H1 (cell line): ENCODE data around the gene APMAP. TPM values are rescaled to one million over a fixed set of nuclear protein-coding genes. Genes with fewer than 3 reads are reported as not detected.

ENCODE experiments used
- CTCF ChIA-PET: fragments of 300-600 bp; sonication (Branson Sonifier 250); formaldehyde crosslinking; loops from one replicate; lab custom pipeline; 2021; ENCODE audit not compliant: partially characterized antibody; lab: Charles Lee
- POLR2A ChIA-PET: fragments of 300-600 bp; sonication (Branson Sonifier 250); formaldehyde crosslinking; loops from one replicate; lab custom pipeline; 2021; ENCODE audit warnings: inconsistent platforms; ENCODE audit not compliant: partially characterized antibody; lab: Charles Lee
- DNase-seq, 2 experiments: peaks; one replicate each; pipeline versions ENCODE4 v3.0.0 to v3.0.0-alpha.2; 2010 to 2022; ENCODE audit warnings: low spot score in 2 of 2, low read depth in 1 of 2, mixed read lengths in 1 of 2
- FAIRE-seq: peaks from 2 replicates; lab custom pipeline; 2011; peaks lifted over from hg19 to GRCh38; lab: Jason Lieb, UNC
- H2AFZ ChIP-seq: 2 replicates; pipeline ENCODE4 v1.8.1; 2012; ENCODE audit warnings: low read length, inconsistent platforms
- H2AK5ac ChIP-seq: 2 replicates; pipeline ENCODE4 v1.6.1; 2013; ENCODE audit warnings: low read depth, low read length
- H2BK120ac ChIP-seq: replicated peaks from 2 replicates; pipeline ENCODE3; 2013; ENCODE audit warnings: low read depth, low read length, inconsistent platforms
- H2BK12ac ChIP-seq: 2 replicates; pipeline ENCODE4 v1.6.1; 2013; ENCODE audit warnings: low read depth, low read length
- H2BK15ac ChIP-seq: 2 replicates; pipeline ENCODE4 v1.6.1; 2013; ENCODE audit warnings: low read length
- H2BK20ac ChIP-seq: 2 replicates; pipeline ENCODE4 v1.6.1; 2013; ENCODE audit warnings: low read length
- H2BK5ac ChIP-seq: 2 replicates; pipeline ENCODE4 v1.6.1; 2013; ENCODE audit warnings: low read depth, low read length
- H3K14ac ChIP-seq: 2 replicates; pipeline ENCODE4 v1.6.1; 2013; ENCODE audit warnings: inconsistent platforms; ENCODE audit not compliant: insufficient read length
- H3K18ac ChIP-seq: 2 replicates; pipeline ENCODE4 v1.6.1; 2013; ENCODE audit warnings: low read length; ENCODE audit errors: extremely low read depth
- H3K23ac ChIP-seq: 2 replicates; pipeline ENCODE4 v1.6.1; 2013; ENCODE audit warnings: inconsistent platforms; ENCODE audit not compliant: insufficient read length
- H3K23me2 ChIP-seq: 2 replicates; pipeline ENCODE4 v1.6.1; 2013; ENCODE audit warnings: low read depth, low read length
- H3K27ac ChIP-seq: 2 replicates; pipeline ENCODE4 v1.6.1; 2011; ENCODE audit warnings: low read depth, low read length, inconsistent platforms
- H3K27me3 ChIP-seq, 4 experiments: replicated peaks in 1 of 4; 1 replicate in 1 of 4; 2 replicates in 3 of 4; pipeline versions ENCODE4 v1.6.1 to v1.8.1; 2011 to 2013; ENCODE audit warnings: low read length in 3 of 4, mild to moderate bottlenecking in 3 of 4, inconsistent platforms in 2 of 4, mixed read lengths in 2 of 4, moderate library complexity in 1 of 4; ENCODE audit not compliant: control insufficient read depth in 3 of 4, insufficient read depth in 3 of 4; ENCODE audit errors: extremely low read depth in 1 of 4
- H3K36me3 ChIP-seq, 4 experiments: 2 replicates each; pipeline versions ENCODE4 v1.6.1 to v1.8.1; 2011 to 2013; ENCODE audit warnings: mild to moderate bottlenecking in 4 of 4, low read length in 3 of 4, moderate library complexity in 2 of 4, control low read depth in 1 of 4, inconsistent platforms in 1 of 4; ENCODE audit not compliant: insufficient read depth in 4 of 4, control insufficient read depth in 2 of 4
- H3K4ac ChIP-seq: replicated peaks from 2 replicates; pipeline ENCODE3; 2013; ENCODE audit warnings: low read length, low read depth, mixed read lengths, inconsistent platforms; ENCODE audit not compliant: insufficient read length
- H3K4me1 ChIP-seq, 4 experiments: replicated peaks in 1 of 4; 1 replicate in 1 of 4; 2 replicates in 3 of 4; pipeline versions ENCODE4 v1.6.1 to v1.8.1; 2011 to 2013; ENCODE audit warnings: low read length in 3 of 4, inconsistent platforms in 2 of 4, mixed read lengths in 1 of 4; ENCODE audit not compliant: insufficient read depth in 4 of 4, control insufficient read depth in 3 of 4
- H3K4me2 ChIP-seq, 2 experiments: 2 replicates each; pipeline versions ENCODE4 v1.6.1 to v1.8.1; 2011 to 2013; ENCODE audit warnings: low read depth in 2 of 2, low read length in 2 of 2, control low read depth in 1 of 2, inconsistent platforms in 1 of 2, mild to moderate bottlenecking in 1 of 2; ENCODE audit not compliant: insufficient read depth in 1 of 2
- H3K4me3 ChIP-seq, 4 experiments: fragments of 200-600, 300-600 bp in 1 of 4; sonication (generic), shearing (Covaris generic), sonication (Bioruptor Twin) in 1 of 4; 2 replicates each; pipeline versions ENCODE4 v1.5.1 to v1.8.1; 2011 to 2016; ENCODE audit warnings: low read length in 4 of 4, low read depth in 3 of 4, control low read depth in 2 of 4, inconsistent platforms in 2 of 4, mild to moderate bottlenecking in 2 of 4, mixed read lengths in 1 of 4, moderate library complexity in 1 of 4; ENCODE audit not compliant: insufficient read depth in 2 of 4; ENCODE audit errors: extremely low read depth in 1 of 4
- H3K56ac ChIP-seq: replicated peaks from 2 replicates; pipeline ENCODE3; 2013; ENCODE audit warnings: low read depth, mild to moderate bottlenecking, mixed read lengths, low read length, inconsistent platforms; ENCODE audit not compliant: insufficient read length
- H3K79me1 ChIP-seq: 2 replicates; pipeline ENCODE4 v1.6.1; 2013; ENCODE audit warnings: low read depth, low read length, control low read depth
- H3K79me2 ChIP-seq, 2 experiments: 2 replicates each; pipeline versions ENCODE4 v1.6.1 to v1.8.1; 2012 to 2013; ENCODE audit warnings: low read length in 2 of 2, mild to moderate bottlenecking in 2 of 2, inconsistent platforms in 1 of 2; ENCODE audit not compliant: insufficient read depth in 2 of 2, control insufficient read depth in 1 of 2
- H3K9ac ChIP-seq, 4 experiments: replicated peaks in 1 of 4; 1 replicate in 1 of 4; 2 replicates in 3 of 4; pipeline versions ENCODE4 v1.6.1 to v1.8.1; 2011 to 2013; ENCODE audit warnings: low read depth in 3 of 4, low read length in 3 of 4, control low read depth in 2 of 4, mild to moderate bottlenecking in 2 of 4, moderate library complexity in 2 of 4, inconsistent platforms in 1 of 4; ENCODE audit errors: extremely low read depth in 1 of 4
- H3K9me3 ChIP-seq, 2 experiments: 2 replicates each; pipeline versions ENCODE4 v1.6.1 to v1.8.1; 2012 to 2013; ENCODE audit warnings: mild to moderate bottlenecking in 2 of 2, moderate library complexity in 2 of 2, control low read depth in 1 of 2, inconsistent platforms in 1 of 2, low read depth in 1 of 2, low read length in 1 of 2, mixed read lengths in 1 of 2; ENCODE audit not compliant: insufficient read depth in 2 of 2
- H4K20me1 ChIP-seq, 2 experiments: replicated peaks in 1 of 2; 2 replicates each; pipeline versions ENCODE3 to v1.8.1; 2011 to 2013; ENCODE audit warnings: inconsistent platforms in 2 of 2, low read length in 2 of 2, mild to moderate bottlenecking in 1 of 2; ENCODE audit not compliant: insufficient read depth in 2 of 2, control insufficient read depth in 1 of 2
- H4K5ac ChIP-seq: 2 replicates; pipeline ENCODE4 v1.6.1; 2013; ENCODE audit warnings: low read length, low read depth, mixed read lengths, inconsistent platforms; ENCODE audit not compliant: insufficient read length
- H4K8ac ChIP-seq: 2 replicates; pipeline ENCODE4 v1.8.0; 2013; ENCODE audit warnings: mild to moderate bottlenecking, moderate library complexity, low read length, inconsistent platforms; ENCODE audit not compliant: insufficient read depth; ENCODE audit errors: extremely low read depth
- H4K91ac ChIP-seq: replicated peaks from 2 replicates; pipeline ENCODE3; 2013; ENCODE audit warnings: low read length, mixed read lengths, inconsistent platforms; ENCODE audit not compliant: insufficient read length
- CHD1 ChIP-seq: IDR thresholded peaks from 2 replicates; pipeline ENCODE4 v1.6.1; 2012; ENCODE audit warnings: low read depth, low read length, improper control_type of control experiment
- CTCF ChIP-seq, 3 experiments: IDR thresholded peaks; 1 replicate in 2 of 3; 2 replicates in 1 of 3; pipeline versions ENCODE4 v1.5.1 to v1.6.1; 2011; ENCODE audit warnings: low read length in 3 of 3, mild to moderate bottlenecking in 3 of 3, inconsistent platforms in 2 of 3, low read depth in 1 of 3, moderate library complexity in 1 of 3; ENCODE audit not compliant: insufficient read depth in 1 of 3; ENCODE audit errors: control extremely low read depth in 1 of 3
- FOSL1 ChIP-seq: IDR thresholded peaks from 2 replicates; pipeline ENCODE4 v1.6.1; 2011; ENCODE audit warnings: mild to moderate bottlenecking, low read depth, low read length, moderate library complexity; ENCODE audit not compliant: insufficient read depth
- KDM4A ChIP-seq: IDR thresholded peaks from one replicate; pipeline ENCODE4 v1.7.1; 2012; ENCODE audit warnings: low read depth, mild to moderate bottlenecking, moderate library complexity, low read length, inconsistent platforms; ENCODE audit not compliant: severe bottlenecking
- MAFK ChIP-seq: IDR thresholded peaks from 2 replicates; pipeline ENCODE4 v1.6.1; 2012; ENCODE audit warnings: low read depth, mild to moderate bottlenecking, improper control_type of control experiment, low read length
- POLR2AphosphoS5 ChIP-seq: IDR thresholded peaks from 2 replicates; pipeline ENCODE4 v1.6.1; 2011; ENCODE audit warnings: low read depth, low read length
- SAP30 ChIP-seq: fragments of 300-600 bp; sonication (generic); IDR thresholded peaks from 2 replicates; pipeline ENCODE4 v1.7.1; 2012; ENCODE audit warnings: low read length, moderate library complexity, mild to moderate bottlenecking, inconsistent platforms; ENCODE audit not compliant: insufficient read depth, insufficient replicate concordance
- SRF ChIP-seq: IDR thresholded peaks from 2 replicates; pipeline ENCODE4 v1.6.1; 2011; ENCODE audit warnings: mild to moderate bottlenecking, low read depth, low read length, moderate library complexity
- WGBS, 2 experiments: shearing (Covaris generic) in 1 of 2; methylation state at CpG; one replicate each; pipeline versions ENCODE4 v1.1.6 to v1.1.7; 2013 to 2015; ENCODE audit warnings: low lambda C conversion rate in 2 of 2, mixed read lengths in 2 of 2, inconsistent platforms in 1 of 2, low coverage in 1 of 2, missing lambda C conversion rate in 1 of 2; ENCODE audit not compliant: insufficient replicate concordance in 2 of 2, insufficient coverage in 1 of 2, insufficient read length in 1 of 2; ENCODE audit errors: extremely low coverage in 1 of 2, missing lambda C conversion rate in 1 of 2; 5-methylcytosine and 5-hydroxymethylcytosine counted together
- polyA plus RNA-seq, 7 experiments: library from polyadenylated mRNA; depleted of rRNA in 3 of 7; stranded (reverse) in 5 of 7; unstranded in 2 of 7; fragments of >200 nt in 5 of 7; fragments of 200-250 nt in 2 of 7; gene quantifications; 1 replicate in 5 of 7; 2 replicates in 1 of 7; 4 replicates in 1 of 7; pipeline versions ENCODE4 v1.2.1 to v1.2.3, GENCODE V29; 2011 to 2013; ENCODE audit warnings: missing spikeins in 2 of 7, mixed read lengths in 2 of 7
- total RNA-seq: library from RNA; stranded (reverse); fragmentation: NEBNext Ultra II Directional; extraction: Animal tissue kit (Norgen Biotek cat#: 25700); gene quantifications from 2 replicates; pipeline ENCODE4 v1.2.1, GENCODE V29; 2021

Gene APMAP
- total and polyA plus RNA-seq, 2 of the 8 experiments (the other 6 are each of a cell fraction or from before 2014, with no cell fraction given) = 31.3 to 66.0 TPM

GRCh38 chr20:24963672-24964505 lies 28.7 kb downstream of the APMAP start:
- H2BK15ac ChIP-seq = no peak overlapping the region
- H3K79me1 ChIP-seq = no peaks in the 10 kb centered on the region
- H2BK120ac ChIP-seq = no peak overlapping the region
- POLR2A ChIA-PET = no interaction called here
- H2BK20ac ChIP-seq = no peak overlapping the region
- no peak overlapping the region for H3K18ac ChIP-seq
- H3K4ac ChIP-seq = no peak overlapping the region
- no peaks in the 10 kb centered on the region for H3K23me2 ChIP-seq
- no peak overlapping the region for H4K5ac ChIP-seq
- DNase-seq (no peak), FAIRE-seq (no peak)
- H2BK5ac ChIP-seq = no peak overlapping the region; the same call in 1 of the 2 replicates
- no peak overlapping the region for H3K4me2 ChIP-seq
- no peak overlapping the region for H2AK5ac ChIP-seq
- CTCF ChIA-PET = interaction anchor here (0.6 to 1.9 kb wide), 5 partner anchors 12 to 877 kb away, joined by 3 to 5 read pairs (median 3); no protein-coding TSS in a partner anchor
- no peak overlapping the region for H3K56ac ChIP-seq
- no peaks in the 10 kb centered on the region for H3K79me2 ChIP-seq
- peaks cover 0 to 20% (median 9%) of the 10 kb centered on the region in 4 experiments; a peak in 5 of 8 replicates for H3K36me3 ChIP-seq
- H3K4me3 ChIP-seq = no peak overlapping the region
- WGBS, 2 experiments = 92% methylated on average over 18 of the region's 21 CpGs; no CpG with 5 or more reads in 1 of the 2 experiments
- H3K14ac ChIP-seq = no peak overlapping the region
- H4K91ac ChIP-seq = no peak overlapping the region
- H2BK12ac ChIP-seq = no peak overlapping the region
- H3K27me3 ChIP-seq = no peaks in the 10 kb centered on the region
- peaks cover 3 to 9% of the 10 kb centered on the region in 2 experiments for H4K20me1 ChIP-seq
- no peaks in the 10 kb centered on the region for H3K9me3 ChIP-seq
- no peak overlapping the region for H3K27ac ChIP-seq
- no peak overlapping the region for H3K9ac ChIP-seq
- no peaks in the 10 kb centered on the region for H3K4me1 ChIP-seq
- no peak overlapping the region for H2AFZ ChIP-seq
- no peak overlapping the region for H3K23ac ChIP-seq
- no peak overlapping the region for H4K8ac ChIP-seq
- TF ChIP-seq KDM4A (no peak), FOSL1 (no peak), POLR2AphosphoS5 (no peak), MAFK (no peak), CHD1 (no peak), CTCF (IDR thresholded peaks at IDR 0.05; ENCODE audit: control extremely low read depth in 1 of 3, insufficient read depth in 1 of 3, low read depth in 1 of 3, low read length in 3 of 3) (no peak), SRF (no peak), SAP30 (no peak)
